Measurements from ENCODE around the gene ECHS1.
"Not testable (repeated sequence)": the region's sequence is repeated elsewhere in the genome, so short reads cannot be mapped to it uniquely, and the experiment has no call there.

The ECHS1 gene

GRCh38 chr10:133377025-133377817 lies 4.1 kb upstream of the ECHS1 start:
- DNase-seq, result no peak

GRCh38 chr10:133376183-133376582 lies 3.0 kb upstream of the ECHS1 start:
- not testable (repeated sequence) for DNase-seq

- no peak for DNase-seq
Observed at GRCh38 chr10:133375357-133376115, 2.4 kb upstream of the ECHS1 start.

- DNase-seq, result no peak
Observed at GRCh38 chr10:133372507-133372906, 647 bp downstream of the ECHS1 start.

GRCh38 chr10:133370030-133370786 lies 2.9 kb downstream of the ECHS1 start:
- DNase-seq, result no peak

- DNase-seq, result no peak
Observed at GRCh38 chr10:133368153-133368552, 5.0 kb downstream of the ECHS1 start.

GRCh38 chr10:133367461-133367860 lies 5.7 kb downstream of the ECHS1 start:
- DNase-seq, result not testable (repeated sequence)

DNA sequence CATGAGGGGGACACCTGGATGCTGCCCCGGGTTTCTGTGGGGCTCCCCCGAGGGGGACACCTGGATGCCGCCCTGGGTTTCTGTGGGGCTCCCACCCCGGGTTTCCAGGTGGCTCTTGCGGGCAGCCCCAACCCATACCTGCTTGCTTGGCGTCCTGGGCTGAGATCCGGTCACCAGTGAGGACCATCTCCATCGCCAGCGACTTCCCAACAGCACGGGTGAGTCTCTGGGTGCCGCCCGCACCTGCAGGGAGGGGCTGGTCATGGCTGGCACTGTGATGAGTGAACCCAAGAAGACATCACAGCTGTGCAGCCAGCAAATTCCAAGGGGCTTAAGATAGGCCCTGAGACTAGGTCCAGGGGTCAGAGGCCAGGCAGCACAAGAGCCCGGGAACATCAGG lies 6.4 kb downstream of the ECHS1 start:
- DNase-seq, result no peak

DNA sequence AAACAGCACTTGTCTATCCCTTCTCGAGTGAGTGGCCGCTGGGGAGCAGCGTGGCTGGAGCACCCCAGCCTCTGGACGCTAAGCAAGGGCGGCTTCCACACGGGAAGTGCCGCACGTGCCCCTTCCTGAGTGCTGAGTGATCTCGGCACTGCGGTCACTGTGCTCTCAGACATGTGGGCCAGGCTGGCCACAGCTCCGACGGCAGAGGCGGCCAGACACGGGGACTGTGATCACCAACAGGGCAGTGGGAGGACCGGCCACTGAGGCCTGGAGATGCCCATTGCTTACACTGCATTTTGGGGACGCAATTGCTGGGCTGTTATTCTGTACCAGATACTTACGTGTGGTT lies 7.0 kb downstream of the ECHS1 start:
- no peak for DNase-seq

DNA sequence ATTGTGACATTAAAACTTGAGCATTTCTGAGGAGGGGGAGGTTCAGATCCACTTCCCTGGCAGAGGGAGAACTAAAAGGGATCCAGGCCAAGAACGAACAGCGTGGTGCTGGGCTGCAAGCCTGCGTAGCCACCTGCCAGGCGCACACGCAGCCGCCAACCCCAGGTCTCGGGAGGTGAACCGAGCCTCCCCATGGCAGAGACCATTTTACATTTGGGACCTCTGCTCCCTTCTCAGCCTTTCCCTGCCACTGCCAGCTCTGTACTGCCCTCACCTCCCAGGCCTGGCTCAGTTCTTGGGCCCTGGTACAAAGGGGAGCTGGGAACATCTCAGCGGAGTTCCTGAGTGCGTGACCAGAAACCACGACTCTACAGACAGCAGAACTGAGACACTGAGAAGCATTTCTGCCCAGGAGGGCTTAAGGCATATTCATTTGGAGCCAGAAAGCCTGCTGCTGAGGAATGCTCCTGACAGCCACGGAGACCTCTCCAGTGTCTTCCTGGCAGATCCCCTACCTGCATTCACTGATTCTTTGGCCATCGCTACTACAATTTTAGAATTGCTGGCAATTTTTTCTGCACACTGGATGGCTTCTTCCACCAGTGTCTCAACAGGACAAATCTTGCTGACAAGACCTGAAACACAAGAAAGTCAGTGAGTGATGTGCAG lies 7.6 kb downstream of the ECHS1 start:
- no peak for DNase-seq

GRCh38 chr10:133364645-133365431 lies 8.3 kb downstream of the ECHS1 start:
- DNase-seq, result no peak

DNA sequence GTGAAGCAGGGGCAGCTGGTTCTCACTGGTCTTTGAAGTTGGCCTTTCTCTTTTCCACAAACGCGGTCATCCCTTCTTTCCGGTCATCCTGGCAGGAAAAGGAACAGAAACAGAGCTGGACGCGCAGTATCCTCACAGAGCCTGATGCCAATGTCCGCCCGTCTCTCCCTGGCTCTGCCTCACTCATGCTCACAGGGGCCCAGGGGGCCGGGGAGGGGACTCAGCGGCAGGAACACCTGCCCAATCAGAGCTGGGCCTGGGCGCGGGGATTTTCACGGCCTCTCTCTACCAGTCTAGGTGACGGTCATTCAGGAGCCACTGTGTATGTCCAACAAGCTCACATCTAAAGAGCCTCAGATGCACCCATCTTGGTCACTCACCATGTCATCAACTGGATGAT lies 10.3 kb downstream of the ECHS1 start:
- no peak for DNase-seq

- no peak for DNase-seq
Observed at GRCh38 chr10:133361773-133362441, 11.2 kb downstream of the ECHS1 start.

GRCh38 chr10:133361227-133361626 lies 11.9 kb downstream of the ECHS1 start:
- no peak for DNase-seq

DNA sequence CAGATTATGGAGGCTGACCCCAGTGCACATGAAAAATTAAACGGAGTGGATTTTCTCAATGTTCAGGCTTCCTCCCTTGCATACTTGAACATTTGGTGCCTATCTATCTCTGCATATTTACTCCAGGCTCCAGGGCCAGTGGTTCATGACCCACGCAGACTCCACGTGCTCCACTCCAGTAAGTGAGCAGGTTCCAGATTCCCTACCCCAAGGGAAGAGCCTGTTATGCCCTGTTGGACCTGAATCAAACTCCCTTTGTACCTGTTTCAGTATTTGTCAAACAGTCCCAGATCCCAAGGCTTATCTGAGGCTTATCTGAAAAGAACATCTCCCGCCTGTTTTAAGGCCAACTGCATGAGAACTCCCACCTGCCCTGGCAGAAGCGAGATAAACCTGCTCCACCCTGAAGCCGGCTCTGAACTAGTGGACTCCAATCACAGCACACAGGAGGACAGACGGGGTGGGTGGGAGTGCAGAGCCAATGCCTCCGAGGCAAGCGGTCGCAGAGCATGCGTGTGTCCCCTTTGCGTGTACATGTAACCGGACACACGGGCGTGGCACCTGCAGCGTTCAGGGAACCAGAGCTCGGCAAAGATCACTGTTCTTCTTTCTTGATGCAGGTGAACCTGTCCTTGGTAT lies 13.1 kb downstream of the ECHS1 start:
- no peak for DNase-seq

GRCh38 chr10:133359554-133359971 lies 13.6 kb downstream of the ECHS1 start:
- no peak for DNase-seq

DNA sequence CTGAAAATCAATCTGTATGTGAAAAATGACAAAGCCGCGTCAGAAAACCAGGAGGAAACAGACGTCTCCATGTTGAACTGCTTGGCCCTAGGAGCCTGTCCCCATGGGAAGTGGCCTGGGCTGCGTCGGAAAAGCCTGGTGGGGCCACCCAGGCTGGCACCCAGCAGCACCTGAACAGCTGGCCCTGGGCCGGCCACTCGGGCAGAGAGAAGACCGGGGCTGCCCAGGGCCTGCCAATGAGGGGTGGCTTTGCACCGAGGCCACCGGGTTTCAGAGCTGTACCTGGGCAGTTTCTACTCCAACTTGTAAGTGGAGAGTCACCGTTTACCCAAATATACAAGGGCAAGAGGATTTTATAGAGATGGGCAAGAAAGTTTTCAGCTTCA lies 14.2 kb downstream of the ECHS1 start:
- DNase-seq, result no peak

- no peak for DNase-seq
Observed at GRCh38 chr10:133358162-133358924, 14.8 kb downstream of the ECHS1 start.

- DNase-seq, result peak; percentile 71
Observed at GRCh38 chr10:133357285-133358161, 15.6 kb downstream of the ECHS1 start, which contains the start of gene FUOM. FUOM (minus strand) TSS chr10:133358019; CDS start chr10:133358007, 12 bp downstream.
